GM21786 (cell line): ENCODE measurements around the gene SLC13A1.

Source experiments
- ATAC-seq: cut with Tn5 transposase; IDR thresholded peaks from one replicate; pipeline ENCODE4 v1.9.1; 2021; ENCODE audit not compliant: unreplicated experiment

Gene SLC13A1

GRCh38 chr7:123198668-123199652 is 809 bp downstream of the SLC13A1 start:
- no peak for ATAC-seq

GRCh38 chr7:123198111-123198510 is 1.7 kb downstream of the SLC13A1 start:
- ATAC-seq = no peak

DNA sequence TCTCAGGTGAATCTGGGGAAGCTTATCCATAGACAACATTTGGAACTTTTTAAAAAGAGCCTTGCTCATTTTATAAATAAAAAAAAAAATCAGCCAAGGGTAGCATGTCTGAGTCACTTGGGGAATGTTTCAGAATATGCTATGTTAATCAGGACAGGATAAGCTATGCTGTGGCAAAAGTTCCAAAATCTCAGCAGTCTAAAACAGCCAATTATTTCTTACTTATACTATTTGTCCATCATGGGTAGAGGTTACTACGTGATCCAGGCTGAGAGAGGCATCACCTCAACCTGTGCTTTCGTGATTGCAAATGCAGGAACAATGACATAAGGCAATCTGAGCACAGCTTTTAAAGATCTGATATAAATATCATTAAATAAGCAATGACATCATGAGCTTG is 6.5 kb downstream of the SLC13A1 start:
- no peak for ATAC-seq

- no peak for ATAC-seq
Measured at GRCh38 chr7:123191132-123191531, 8.6 kb downstream of the SLC13A1 start.

DNA sequence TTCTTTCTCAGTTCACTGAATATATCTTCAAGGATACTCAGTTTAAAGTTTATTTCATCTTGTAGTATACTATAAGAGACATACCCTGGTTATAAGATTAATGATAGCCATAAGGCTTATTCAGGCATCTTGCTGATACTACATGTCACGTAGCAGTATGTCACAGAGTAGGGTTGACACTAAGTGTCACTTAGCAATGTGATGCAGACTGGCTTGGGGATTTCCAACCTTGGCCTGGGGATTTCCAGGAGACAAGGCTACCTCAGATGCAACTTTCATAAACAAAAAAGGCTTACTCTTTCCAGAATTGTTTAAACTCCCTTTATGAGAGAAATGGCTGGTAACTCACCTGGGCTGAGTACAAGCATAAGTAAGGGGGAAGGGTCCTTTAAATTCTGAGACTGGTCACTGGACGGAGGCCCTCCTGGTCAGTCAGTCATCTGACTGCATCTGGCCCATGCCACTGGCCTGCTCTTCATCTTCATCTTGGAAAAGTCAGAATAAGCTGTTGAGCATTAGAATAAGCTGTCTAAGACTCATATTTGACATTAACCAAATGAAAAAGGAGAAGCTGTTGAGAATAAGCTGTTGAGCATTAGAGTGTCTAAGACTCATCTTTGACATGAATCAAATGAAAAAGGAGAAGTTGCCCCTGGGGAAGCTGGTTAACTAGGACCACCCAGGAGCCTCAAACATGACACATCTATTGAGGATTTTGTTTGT is 9.5 kb downstream of the SLC13A1 start:
- ATAC-seq = peak; percentile 94

DNA sequence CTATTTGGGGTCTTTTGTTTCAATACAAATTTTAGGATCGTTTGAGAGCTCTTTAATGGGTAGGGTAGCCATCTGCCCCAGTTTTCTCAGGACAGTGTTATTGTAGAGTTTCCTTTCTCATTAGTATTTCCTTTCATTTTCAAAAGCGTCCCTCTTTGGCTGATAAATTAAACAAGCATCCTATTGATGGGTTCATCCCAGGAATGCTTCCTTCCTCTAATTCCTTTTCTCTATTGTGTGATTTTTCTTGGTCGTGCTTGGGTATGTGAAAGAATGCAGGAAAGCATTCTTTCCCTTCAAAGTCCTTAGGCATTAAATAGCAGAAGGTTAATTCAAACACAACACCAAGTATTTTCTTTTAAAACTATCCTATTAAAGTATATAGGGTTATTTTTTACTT is 14.0 kb downstream of the SLC13A1 start:
- no peak for ATAC-seq

DNA sequence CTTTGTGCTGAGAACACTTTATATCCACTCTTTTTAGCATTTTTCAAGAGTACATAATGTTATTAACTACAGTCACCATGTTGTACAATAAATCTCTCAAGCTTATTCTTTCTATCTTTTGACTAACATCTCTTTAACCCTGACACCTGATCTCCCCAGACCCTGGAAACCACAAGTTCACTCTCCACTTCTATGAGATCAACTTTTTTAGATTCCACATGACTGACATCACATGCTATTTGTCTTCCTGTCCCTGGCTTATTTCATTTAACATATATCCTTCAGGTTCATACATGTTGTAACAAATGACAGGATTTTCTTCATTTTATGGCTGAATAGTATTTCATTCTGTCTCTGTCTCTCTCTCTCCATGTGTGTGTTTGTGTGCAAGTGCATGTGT is 15.5 kb downstream of the SLC13A1 start:
- no peak for ATAC-seq

GRCh38 chr7:123183431-123183830 is 16.3 kb downstream of the SLC13A1 start:
- ATAC-seq = no peak

GRCh38 chr7:123177442-123177841 is 22.3 kb downstream of the SLC13A1 start:
- no peak for ATAC-seq

GRCh38 chr7:123170333-123171246 is 29.2 kb downstream of the SLC13A1 start:
- ATAC-seq = no peak

GRCh38 chr7:123169065-123169464 is 30.7 kb downstream of the SLC13A1 start:
- ATAC-seq = no peak

DNA sequence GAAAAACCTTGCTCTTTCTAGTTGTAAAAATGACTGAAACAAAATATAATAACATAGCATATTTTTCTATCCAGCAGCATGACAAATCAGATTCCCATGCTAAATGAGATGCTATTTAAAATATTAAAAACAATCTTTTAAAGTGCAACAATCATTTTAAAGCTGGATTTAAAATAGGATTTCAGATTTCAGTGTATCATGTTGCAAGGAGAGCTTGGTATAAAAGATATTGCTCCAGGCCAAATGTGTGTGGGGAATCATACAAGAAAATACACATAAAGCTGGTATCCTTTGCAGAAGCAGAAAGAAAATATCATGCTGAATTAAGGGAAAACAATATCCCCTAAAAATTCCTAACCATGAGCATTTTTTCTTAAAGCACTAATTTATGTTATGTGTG is 42.2 kb downstream of the SLC13A1 start:
- ATAC-seq = no peak

DNA sequence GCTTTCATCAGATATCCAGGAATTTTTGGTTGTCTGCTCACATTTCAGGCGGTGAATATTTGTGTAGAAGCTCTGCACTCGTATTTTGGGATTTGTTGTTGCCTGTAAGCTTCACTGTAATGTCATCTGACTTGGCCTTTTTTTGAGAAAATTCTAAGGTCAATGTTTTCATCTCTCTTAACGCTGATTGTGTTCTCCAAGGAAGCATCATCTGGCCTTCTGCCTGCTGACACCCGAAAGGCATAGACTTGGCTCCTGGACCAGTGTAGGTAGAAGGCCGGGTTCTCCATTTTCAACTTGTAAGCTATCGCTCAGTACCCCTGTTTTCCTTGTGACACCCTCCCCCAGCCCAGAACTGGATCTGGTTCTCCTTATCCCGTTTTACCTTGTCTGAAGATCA is 44.2 kb downstream of the SLC13A1 start:
- ATAC-seq = no peak

GRCh38 chr7:123154231-123154860 is 45.4 kb downstream of the SLC13A1 start:
- peak; percentile 97 for ATAC-seq

- ATAC-seq = no peak
Measured at GRCh38 chr7:123151443-123151842, 48.3 kb downstream of the SLC13A1 start.

DNA sequence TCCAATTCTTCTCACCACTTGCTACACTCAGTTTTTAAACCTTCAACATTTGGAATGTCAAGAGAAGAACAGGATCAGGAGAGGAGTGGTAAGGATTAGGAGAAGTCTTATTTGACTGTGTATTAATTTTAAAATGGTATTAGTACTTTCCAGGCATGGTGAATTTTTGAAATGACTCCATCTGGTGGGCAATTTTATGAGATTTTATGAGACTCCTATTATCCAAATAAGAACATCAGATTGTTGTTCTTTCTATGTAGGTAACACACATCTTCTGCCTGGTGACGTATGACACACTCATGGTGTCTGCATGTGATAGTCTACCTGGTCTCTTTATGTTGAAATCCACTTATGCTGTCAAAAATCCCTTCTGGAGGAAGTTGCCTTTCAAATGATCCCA is 51.0 kb downstream of the SLC13A1 start:
- no peak for ATAC-seq

DNA sequence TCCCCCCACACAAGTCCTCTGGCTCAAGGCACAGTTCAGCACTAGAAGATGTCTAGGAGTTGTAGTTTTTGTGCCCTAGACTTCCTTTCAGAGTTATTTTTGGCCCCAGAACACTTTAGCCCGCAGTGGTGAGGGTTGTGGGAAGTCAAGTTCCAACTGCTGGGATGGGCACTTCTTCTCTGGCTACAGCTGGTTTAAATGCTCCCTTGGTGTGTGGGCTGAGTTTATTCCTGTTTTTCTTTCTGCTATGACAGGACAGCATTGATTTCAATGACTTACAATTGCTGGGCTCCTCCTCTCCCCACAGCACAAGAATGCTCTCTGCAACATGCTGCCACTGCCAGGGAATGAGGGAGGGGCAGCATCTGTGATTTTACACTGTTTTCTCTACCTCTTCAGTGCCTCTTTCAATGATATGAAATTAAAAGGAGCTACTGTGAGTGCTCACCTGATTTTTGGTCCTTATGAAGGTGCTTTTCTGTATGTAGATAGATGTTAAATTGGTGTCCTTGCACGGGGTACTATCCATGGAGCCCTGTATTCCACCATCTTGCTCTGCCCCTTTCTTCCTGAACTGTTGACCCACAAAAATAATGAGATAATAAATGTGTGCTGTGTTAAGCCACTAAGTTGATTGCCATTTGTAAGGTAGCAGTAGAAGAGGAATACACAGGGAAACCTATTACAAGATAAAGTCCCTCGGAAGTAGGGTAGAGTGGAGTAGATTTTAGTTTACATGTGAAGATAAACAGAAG is 56.3 kb downstream of the SLC13A1 start:
- no peak for ATAC-seq

- no peak for ATAC-seq
Measured at GRCh38 chr7:123140561-123140960, 59.2 kb downstream of the SLC13A1 start.

GRCh38 chr7:123135960-123136359 is 63.8 kb downstream of the SLC13A1 start:
- no peak for ATAC-seq

GRCh38 chr7:123133924-123134323 is 65.8 kb downstream of the SLC13A1 start:
- no peak for ATAC-seq
